ENCODE results near the gene BTNL8.

BTNL8 gene

GRCh38 chr5:180898621-180899246, at the start of gene BTNL8:
Gene BTNL8, plus strand, starts transcription at chr5:180899159. Its CDS starts 152 bp downstream, at chr5:180899311.
- no peak for DNase-seq

- no peak for DNase-seq
These were observed 49.1 kb upstream of the BTNL8 start for GRCh38 chr5:180849827-180850226.

- no peak for DNase-seq
These were observed 48.4 kb upstream of the BTNL8 start for GRCh38 chr5:180850434-180851078.

GRCh38 chr5:180852495-180852894, 46.5 kb upstream of the BTNL8 start:
- no peak for DNase-seq

GRCh38 chr5:180853121-180853847, 45.7 kb upstream of the BTNL8 start:
- DNase-seq, result no peak

- no peak for DNase-seq
These were observed 45.1 kb upstream of the BTNL8 start for GRCh38 chr5:180853848-180854176.

- no peak for DNase-seq
These were observed 40.4 kb upstream of the BTNL8 start for GRCh38 chr5:180858586-180858985.

GRCh38 chr5:180860273-180860886, 38.6 kb upstream of the BTNL8 start:
- no peak for DNase-seq

GRCh38 chr5:180860887-180861822, 37.8 kb upstream of the BTNL8 start, which contains the start of gene ZFP62:
Gene ZFP62, minus strand, starts transcription at chr5:180861276. Its CDS starts 57 bp downstream, at chr5:180861219.
- peak; percentile 70 for DNase-seq

GRCh38 chr5:180862645-180863044, 36.3 kb upstream of the BTNL8 start:
- no peak for DNase-seq

- no peak for DNase-seq
These were observed 32.8 kb upstream of the BTNL8 start for GRCh38 chr5:180865981-180866695.

- no peak for DNase-seq
These were observed 32.0 kb upstream of the BTNL8 start for GRCh38 chr5:180866985-180867384.

GRCh38 chr5:180868960-180869359, 30.0 kb upstream of the BTNL8 start:
- peak; percentile 19 for DNase-seq

- DNase-seq, result no peak
These were observed 29.4 kb upstream of the BTNL8 start for GRCh38 chr5:180869587-180869986.

- no peak for DNase-seq
These were observed 28.5 kb upstream of the BTNL8 start for GRCh38 chr5:180870276-180871068.

GRCh38 chr5:180872419-180872818, 26.5 kb upstream of the BTNL8 start:
- no peak for DNase-seq

- DNase-seq, result no peak
These were observed 25.1 kb upstream of the BTNL8 start for GRCh38 chr5:180873615-180874520.

- no peak for DNase-seq
These were observed 24.0 kb upstream of the BTNL8 start for GRCh38 chr5:180874804-180875582.

- no peak for DNase-seq
These were observed 23.0 kb upstream of the BTNL8 start for GRCh38 chr5:180875860-180876426.
